Activated naive CD4-positive, alpha-beta T cell treated with anti-CD3 and anti-CD28 coated beads, Interleukin-2, amount 10 ng/mL, durations not matched to agents 7 days and 5 days (primary cell): ENCODE results near the gene UBE2E1.

Experiments used
- CTCF ChIA-PET: fragments of 350-600 bp; sonication (Branson Sonifier 250); formaldehyde crosslinking; loops from one replicate; lab custom pipeline; 2021; ENCODE audit warnings: antibody characterized with exemption; lab: Charles Lee
- DNase-seq: peaks from one replicate; pipeline ENCODE4 v3.0.0-alpha.2; 2020
- H3K27ac Mint-ChIP-seq: one replicate; pipeline ENCODE4 v1.8.0; 2021; ENCODE audit warnings: mild to moderate bottlenecking, moderate library complexity, mixed read lengths
- H3K27me3 Mint-ChIP-seq: one replicate; pipeline ENCODE4 v1.8.0; 2021; ENCODE audit warnings: mild to moderate bottlenecking, mixed read lengths
- H3K36me3 Mint-ChIP-seq: one replicate; pipeline ENCODE4 v1.8.0; 2021; ENCODE audit warnings: mixed read lengths
- H3K4me1 Mint-ChIP-seq: one replicate; pipeline ENCODE4 v1.8.0; 2021; ENCODE audit warnings: mixed read lengths
- H3K4me3 Mint-ChIP-seq: one replicate; pipeline ENCODE4 v1.8.0; 2021; ENCODE audit warnings: mild to moderate bottlenecking, moderate library complexity, mixed read lengths
- H3K9me3 Mint-ChIP-seq: one replicate; pipeline ENCODE4 v1.8.0; 2021; ENCODE audit warnings: mixed read lengths

The UBE2E1 gene

GRCh38 chr3:23923786-23924185 lies 118.0 kb downstream of the UBE2E1 start:
- CTCF ChIA-PET = interaction anchor here (1.2 kb wide), 1 partner anchor 12 kb away, joined by 4 read pairs; no protein-coding TSS in a partner anchor
- H3K36me3 Mint-ChIP-seq = peaks cover 27% of the 10 kb centered on the region
- H3K27ac Mint-ChIP-seq = no peak overlapping the region
- H3K4me3 Mint-ChIP-seq = no peak overlapping the region
- no peak for DNase-seq
- H3K27me3 Mint-ChIP-seq = no peaks in the 10 kb centered on the region
- peaks cover 23% of the 10 kb centered on the region for H3K4me1 Mint-ChIP-seq
- H3K9me3 Mint-ChIP-seq = no peaks in the 10 kb centered on the region

- CTCF ChIA-PET = no interaction called here
- Mint-ChIP-seq H3K27me3 (peaks cover 4% of the 10 kb centered on the region), H3K9me3 (no peaks in the 10 kb centered on the region), H3K4me1 (peaks cover 3% of the 10 kb centered on the region), H3K36me3 (peaks cover 5% of the 10 kb centered on the region), H3K27ac (no peak overlapping the region), H3K4me3 (no peak overlapping the region)
- DNase-seq = no peak
Observed at GRCh38 chr3:23926246-23926645, 120.5 kb downstream of the UBE2E1 start.

DNA sequence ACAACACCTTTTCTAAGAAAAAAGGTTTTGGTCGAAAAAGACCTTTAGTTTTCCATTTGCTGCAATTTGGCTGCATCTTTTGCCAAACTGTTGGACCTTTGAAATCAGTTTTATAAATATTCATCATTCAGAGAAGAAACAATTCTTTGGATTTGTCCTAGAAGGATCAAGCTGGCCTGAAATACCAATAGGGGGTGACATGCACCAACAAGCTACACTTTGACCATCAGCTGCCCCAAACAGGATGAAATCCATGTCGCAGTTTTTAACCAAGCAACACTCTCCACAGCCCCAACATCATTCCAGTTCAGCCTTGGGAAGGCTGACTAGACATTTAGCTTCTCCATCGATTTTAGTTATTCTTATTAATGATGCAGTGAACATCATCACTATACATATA lies 121.0 kb downstream of the UBE2E1 start:
- Mint-ChIP-seq H3K4me1 (peaks cover 3% of the 10 kb centered on the region), H3K4me3 (no peak overlapping the region), H3K9me3 (no peaks in the 10 kb centered on the region), H3K27me3 (peaks cover 4% of the 10 kb centered on the region), H3K36me3 (no peaks in the 10 kb centered on the region), H3K27ac (no peak overlapping the region)
- no peak for DNase-seq
- CTCF ChIA-PET = interaction anchor here (0.6 kb wide), 1 partner anchor 88 kb away, joined by 3 read pairs; no protein-coding TSS in a partner anchor

- H3K4me1 Mint-ChIP-seq = peaks cover 3% of the 10 kb centered on the region
- no peaks in the 10 kb centered on the region for H3K36me3 Mint-ChIP-seq
- CTCF ChIA-PET = no interaction called here
- no peak for DNase-seq
- H3K27ac Mint-ChIP-seq = no peak overlapping the region
- H3K4me3 Mint-ChIP-seq = no peak overlapping the region
- H3K9me3 Mint-ChIP-seq = no peaks in the 10 kb centered on the region
- peaks cover 4% of the 10 kb centered on the region for H3K27me3 Mint-ChIP-seq
Observed at GRCh38 chr3:23928524-23928923, 122.8 kb downstream of the UBE2E1 start.

DNA sequence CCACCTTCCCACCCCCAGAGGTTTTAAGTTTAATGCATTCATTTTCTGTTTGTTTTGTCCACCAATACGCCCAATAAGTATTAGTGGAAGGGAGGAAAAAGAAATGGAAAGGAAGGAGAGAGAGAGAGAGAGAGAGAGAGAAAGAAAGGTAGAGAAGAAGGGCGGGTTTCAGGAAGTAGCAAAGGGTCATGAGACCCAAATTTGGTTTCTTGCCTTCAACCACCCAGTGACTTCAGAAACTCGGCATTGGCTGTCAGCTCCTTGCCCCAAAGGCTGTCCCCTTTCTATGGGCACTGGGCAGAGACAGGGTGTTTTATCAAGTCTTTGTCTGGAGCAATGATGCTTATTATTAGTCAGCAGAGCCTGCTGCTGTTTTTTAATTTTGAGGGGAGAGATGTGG lies 125.8 kb downstream of the UBE2E1 start:
- Mint-ChIP-seq H3K9me3 (no peaks in the 10 kb centered on the region), H3K4me1 (peaks cover 3% of the 10 kb centered on the region), H3K36me3 (no peaks in the 10 kb centered on the region), H3K4me3 (no peak overlapping the region), H3K27me3 (peaks cover 13% of the 10 kb centered on the region), H3K27ac (no peak overlapping the region)
- CTCF ChIA-PET = no interaction called here
- DNase-seq = no peak

- no peak for DNase-seq
- peaks cover 20% of the 10 kb centered on the region for H3K27me3 Mint-ChIP-seq
- peaks cover 3% of the 10 kb centered on the region for H3K4me1 Mint-ChIP-seq
- H3K9me3 Mint-ChIP-seq = no peaks in the 10 kb centered on the region
- no peak overlapping the region for H3K4me3 Mint-ChIP-seq
- CTCF ChIA-PET = no interaction called here
- no peaks in the 10 kb centered on the region for H3K36me3 Mint-ChIP-seq
- H3K27ac Mint-ChIP-seq = no peak overlapping the region
Observed at GRCh38 chr3:23932571-23932970, 126.8 kb downstream of the UBE2E1 start.

GRCh38 chr3:23934253-23934652 lies 128.5 kb downstream of the UBE2E1 start:
- Mint-ChIP-seq H3K4me1 (no peaks in the 10 kb centered on the region), H3K27ac (no peak overlapping the region), H3K4me3 (no peak overlapping the region), H3K9me3 (no peaks in the 10 kb centered on the region), H3K36me3 (no peaks in the 10 kb centered on the region), H3K27me3 (peaks cover 26% of the 10 kb centered on the region)
- CTCF ChIA-PET = no interaction called here
- DNase-seq = no peak

GRCh38 chr3:23937296-23937695 lies 131.5 kb downstream of the UBE2E1 start:
- Mint-ChIP-seq H3K27me3 (peaks cover 33% of the 10 kb centered on the region), H3K4me1 (no peaks in the 10 kb centered on the region), H3K27ac (no peak overlapping the region), H3K9me3 (no peaks in the 10 kb centered on the region), H3K4me3 (no peak overlapping the region), H3K36me3 (no peaks in the 10 kb centered on the region)
- DNase-seq = no peak
- CTCF ChIA-PET = no interaction called here

DNA sequence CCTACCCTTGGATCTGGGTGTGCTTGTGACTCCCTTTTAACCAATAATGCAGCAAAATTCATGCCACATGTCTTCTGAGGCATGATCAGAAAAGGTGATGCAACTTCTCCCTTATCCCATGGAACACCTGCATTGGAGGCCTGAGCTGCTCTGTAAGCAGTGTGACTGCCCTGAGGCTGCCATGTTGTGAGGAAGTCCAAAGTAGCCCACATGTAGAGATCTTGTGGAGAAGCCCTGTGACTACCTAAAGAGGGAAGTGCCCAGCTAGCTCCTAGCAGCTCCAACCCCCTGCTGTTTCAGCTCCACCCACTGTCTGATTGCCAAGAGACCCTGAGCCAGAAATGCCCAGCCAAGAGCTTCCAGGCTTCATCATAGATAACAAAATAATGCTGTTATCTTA lies 132.9 kb downstream of the UBE2E1 start:
- no peak for DNase-seq
- H3K27me3 Mint-ChIP-seq = peaks cover 47% of the 10 kb centered on the region
- no peaks in the 10 kb centered on the region for H3K36me3 Mint-ChIP-seq
- CTCF ChIA-PET = no interaction called here
- no peak overlapping the region for H3K27ac Mint-ChIP-seq
- no peaks in the 10 kb centered on the region for H3K4me1 Mint-ChIP-seq
- H3K4me3 Mint-ChIP-seq = no peak overlapping the region
- H3K9me3 Mint-ChIP-seq = no peaks in the 10 kb centered on the region

DNA sequence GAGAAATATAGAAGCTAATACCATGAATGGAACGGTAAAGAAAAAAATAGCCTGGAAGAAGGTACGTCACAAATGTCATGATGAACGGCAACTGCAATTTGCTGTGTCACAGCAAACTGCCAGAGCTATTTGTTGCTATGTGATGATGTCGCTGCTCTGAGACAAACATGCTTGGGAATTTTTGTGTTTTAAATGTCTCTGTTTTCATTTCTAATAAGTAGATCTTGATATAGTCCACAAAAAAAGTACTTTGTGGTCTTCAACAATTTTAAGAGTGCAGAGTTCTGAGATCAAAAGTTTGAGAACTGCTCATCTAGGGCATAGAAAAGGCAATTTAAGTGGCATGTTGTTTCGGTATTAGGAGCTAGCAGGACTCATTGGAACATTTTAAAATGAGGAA lies 135.0 kb downstream of the UBE2E1 start:
- Mint-ChIP-seq H3K36me3 (no peaks in the 10 kb centered on the region), H3K4me1 (peaks cover 8% of the 10 kb centered on the region), H3K4me3 (no peak overlapping the region), H3K9me3 (no peaks in the 10 kb centered on the region), H3K27me3 (peaks cover 54% of the 10 kb centered on the region), H3K27ac (no peak overlapping the region)
- DNase-seq = no peak
- CTCF ChIA-PET = no interaction called here
